ENCODE data around the gene DPP10. TPM values are rescaled to one million over a fixed set of nuclear protein-coding genes. Genes with fewer than 3 reads are reported as not detected.
"Not testable (repeated sequence)": the region's sequence is repeated elsewhere in the genome, so short reads cannot be mapped to it uniquely, and the experiment has no call there.

The DPP10 gene
- total RNA-seq, 1 experiment from 2014 or later, result not detected

DNA sequence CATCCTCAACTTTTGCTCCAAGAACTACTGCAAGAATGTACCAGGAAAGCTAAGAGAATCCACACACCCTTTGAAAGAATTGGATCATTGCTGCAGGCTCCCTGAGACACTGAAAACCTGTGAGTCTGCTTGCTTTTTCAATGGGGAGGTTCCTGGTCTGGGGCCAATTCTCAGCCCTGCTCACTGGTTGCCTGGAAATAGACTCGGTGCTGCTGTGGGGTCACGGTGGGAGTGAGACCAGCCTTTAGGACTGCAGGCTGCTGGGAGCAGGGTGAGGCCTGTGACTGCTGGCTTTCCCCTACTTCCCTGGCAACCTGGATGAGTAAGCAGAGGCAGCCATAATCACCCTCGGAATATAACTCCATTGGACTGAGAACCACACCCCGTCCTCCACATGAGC is 569.3 kb downstream of the DPP10 start:
- ChIA-PET POLR2A (no interaction called here), CTCF (no interaction called here)
- H3K27me3 ChIP-seq (ENCODE audit: control insufficient read depth, insufficient read depth, low read length), result no peaks in the 10 kb centered on the region
- no peak for ATAC-seq
- H3K27ac ChIP-seq (ENCODE audit: low read length), result no peak overlapping the region
- no peaks in the 10 kb centered on the region for H3K4me1 ChIP-seq (ENCODE audit: control insufficient read depth, insufficient read depth, low read length)
- no peak for DNase-seq (ENCODE audit: low read depth, low spot score)
- no peak overlapping the region for H3K4me3 ChIP-seq (ENCODE audit: low read depth in 2 of 2, low read length in 2 of 2)
- intact Hi-C loops (cut with micrococcal nuclease; ENCODE audit: unreplicated experiment) (no loop called here), in situ Hi-C loops (cut with HindIII; ENCODE audit: low pct_unique_long_range_greater_than_20kb, low sequenced_read_pairs) (no loop called here)
- H3K36me3 ChIP-seq (ENCODE audit: control insufficient read depth, insufficient read depth, low read length), result no peaks in the 10 kb centered on the region
- no peaks in the 10 kb centered on the region for H3K9me3 ChIP-seq (ENCODE audit: control insufficient read depth, insufficient read depth, low read depth, low read length)
- TF ChIP-seq, protein P1, sequence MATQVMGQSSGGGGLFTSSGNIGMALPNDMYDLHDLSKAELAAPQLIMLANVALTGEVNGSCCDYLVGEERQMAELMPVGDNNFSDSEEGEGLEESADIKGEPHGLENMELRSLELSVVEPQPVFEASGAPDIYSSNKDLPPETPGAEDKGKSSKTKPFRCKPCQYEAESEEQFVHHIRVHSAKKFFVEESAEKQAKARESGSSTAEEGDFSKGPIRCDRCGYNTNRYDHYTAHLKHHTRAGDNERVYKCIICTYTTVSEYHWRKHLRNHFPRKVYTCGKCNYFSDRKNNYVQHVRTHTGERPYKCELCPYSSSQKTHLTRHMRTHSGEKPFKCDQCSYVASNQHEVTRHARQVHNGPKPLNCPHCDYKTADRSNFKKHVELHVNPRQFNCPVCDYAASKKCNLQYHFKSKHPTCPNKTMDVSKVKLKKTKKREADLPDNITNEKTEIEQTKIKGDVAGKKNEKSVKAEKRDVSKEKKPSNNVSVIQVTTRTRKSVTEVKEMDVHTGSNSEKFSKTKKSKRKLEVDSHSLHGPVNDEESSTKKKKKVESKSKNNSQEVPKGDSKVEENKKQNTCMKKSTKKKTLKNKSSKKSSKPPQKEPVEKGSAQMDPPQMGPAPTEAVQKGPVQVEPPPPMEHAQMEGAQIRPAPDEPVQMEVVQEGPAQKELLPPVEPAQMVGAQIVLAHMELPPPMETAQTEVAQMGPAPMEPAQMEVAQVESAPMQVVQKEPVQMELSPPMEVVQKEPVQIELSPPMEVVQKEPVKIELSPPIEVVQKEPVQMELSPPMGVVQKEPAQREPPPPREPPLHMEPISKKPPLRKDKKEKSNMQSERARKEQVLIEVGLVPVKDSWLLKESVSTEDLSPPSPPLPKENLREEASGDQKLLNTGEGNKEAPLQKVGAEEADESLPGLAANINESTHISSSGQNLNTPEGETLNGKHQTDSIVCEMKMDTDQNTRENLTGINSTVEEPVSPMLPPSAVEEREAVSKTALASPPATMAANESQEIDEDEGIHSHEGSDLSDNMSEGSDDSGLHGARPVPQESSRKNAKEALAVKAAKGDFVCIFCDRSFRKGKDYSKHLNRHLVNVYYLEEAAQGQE (IDR thresholded peaks at IDR 0.05; ENCODE audit: insufficient read depth in 1 of 2, low read depth in 2 of 2, low read length in 1 of 2), result no peak
- TF ChIP-seq TCF7L2 (IDR thresholded peaks at IDR 0.05; ENCODE audit: low read depth, low read length), result no peak
- no peak for TF ChIP-seq POLR2AphosphoS5 (IDR thresholded peaks at IDR 0.05; ENCODE audit: low read depth, low read length)
- TF ChIP-seq, protein P2, sequence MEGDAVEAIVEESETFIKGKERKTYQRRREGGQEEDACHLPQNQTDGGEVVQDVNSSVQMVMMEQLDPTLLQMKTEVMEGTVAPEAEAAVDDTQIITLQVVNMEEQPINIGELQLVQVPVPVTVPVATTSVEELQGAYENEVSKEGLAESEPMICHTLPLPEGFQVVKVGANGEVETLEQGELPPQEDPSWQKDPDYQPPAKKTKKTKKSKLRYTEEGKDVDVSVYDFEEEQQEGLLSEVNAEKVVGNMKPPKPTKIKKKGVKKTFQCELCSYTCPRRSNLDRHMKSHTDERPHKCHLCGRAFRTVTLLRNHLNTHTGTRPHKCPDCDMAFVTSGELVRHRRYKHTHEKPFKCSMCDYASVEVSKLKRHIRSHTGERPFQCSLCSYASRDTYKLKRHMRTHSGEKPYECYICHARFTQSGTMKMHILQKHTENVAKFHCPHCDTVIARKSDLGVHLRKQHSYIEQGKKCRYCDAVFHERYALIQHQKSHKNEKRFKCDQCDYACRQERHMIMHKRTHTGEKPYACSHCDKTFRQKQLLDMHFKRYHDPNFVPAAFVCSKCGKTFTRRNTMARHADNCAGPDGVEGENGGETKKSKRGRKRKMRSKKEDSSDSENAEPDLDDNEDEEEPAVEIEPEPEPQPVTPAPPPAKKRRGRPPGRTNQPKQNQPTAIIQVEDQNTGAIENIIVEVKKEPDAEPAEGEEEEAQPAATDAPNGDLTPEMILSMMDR (IDR thresholded peaks at IDR 0.05), result no peak
- TF ChIP-seq SIN3A (IDR thresholded peaks at IDR 0.05; ENCODE audit: borderline replicate concordance, insufficient read depth, low read depth, low read length), result no peak
- BruUV-seq (replicated peaks), result no TSS peak

DNA sequence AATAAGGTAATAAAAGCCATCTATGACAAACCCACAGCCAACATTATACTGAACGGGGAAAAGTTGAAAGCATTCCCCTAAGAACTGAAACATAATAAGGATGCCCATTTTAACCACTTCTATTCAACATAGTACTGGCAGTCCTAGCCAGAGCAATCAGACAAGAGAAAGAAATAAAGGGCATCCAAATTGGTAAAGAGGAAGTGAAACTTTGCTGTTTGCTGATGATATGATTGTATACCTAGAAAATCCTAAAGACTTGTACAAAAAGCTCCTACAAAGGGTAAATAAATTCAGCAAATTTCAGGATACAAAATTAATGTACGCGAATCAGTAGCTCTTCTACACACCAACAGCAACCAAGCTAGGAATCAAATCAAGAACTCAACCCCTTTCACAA is 579.6 kb downstream of the DPP10 start:
- CTCF ChIA-PET; H3K27ac ChIP-seq (ENCODE audit: low read length); in situ Hi-C loops (cut with HindIII; ENCODE audit: low pct_unique_long_range_greater_than_20kb, low sequenced_read_pairs); POLR2A ChIA-PET; H3K4me1 ChIP-seq (ENCODE audit: control insufficient read depth, insufficient read depth, low read length); H3K36me3 ChIP-seq (ENCODE audit: control insufficient read depth, insufficient read depth, low read length); ATAC-seq; BruUV-seq (replicated peaks); DNase-seq (ENCODE audit: low read depth, low spot score); H3K9me3 ChIP-seq (ENCODE audit: control insufficient read depth, insufficient read depth, low read depth, low read length); H3K4me3 ChIP-seq (ENCODE audit: low read depth in 2 of 2, low read length in 2 of 2); H3K27me3 ChIP-seq (ENCODE audit: control insufficient read depth, insufficient read depth, low read length); intact Hi-C loops (cut with micrococcal nuclease; ENCODE audit: unreplicated experiment): not testable (repeated sequence)

DNA sequence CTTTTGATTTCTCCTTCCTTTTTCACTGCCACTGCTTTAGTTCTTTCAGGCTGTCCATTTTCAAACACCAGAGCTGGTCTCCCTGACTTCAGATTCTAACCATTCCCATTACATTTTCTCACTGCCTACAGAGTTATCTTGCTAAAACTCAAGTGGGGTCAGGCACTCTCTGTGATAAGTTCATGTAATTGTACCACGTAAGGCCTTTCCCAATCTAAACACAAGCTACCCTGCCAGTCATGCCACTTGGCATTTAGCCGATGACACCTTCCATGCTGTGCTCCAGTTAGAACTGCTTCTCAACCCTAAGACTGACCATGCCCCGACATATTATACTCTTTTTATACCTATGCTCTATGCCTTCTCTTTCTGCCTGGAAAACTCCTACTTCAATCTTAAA is 592.4 kb downstream of the DPP10 start:
- TF ChIP-seq POLR2AphosphoS5 (IDR thresholded peaks at IDR 0.05; ENCODE audit: low read depth, low read length), result no peak
- TF ChIP-seq, protein P1 (IDR thresholded peaks at IDR 0.05; ENCODE audit: insufficient read depth in 1 of 2, low read depth in 2 of 2, low read length in 1 of 2), result no peak
- TF ChIP-seq, protein P2 (IDR thresholded peaks at IDR 0.05), result no peak
- no peak for TF ChIP-seq TCF7L2 (IDR thresholded peaks at IDR 0.05; ENCODE audit: low read depth, low read length)
- TF ChIP-seq SIN3A (IDR thresholded peaks at IDR 0.05; ENCODE audit: borderline replicate concordance, insufficient read depth, low read depth, low read length), result no peak
- ATAC-seq, result no peak
- H3K27me3 ChIP-seq (ENCODE audit: control insufficient read depth, insufficient read depth, low read length), result no peaks in the 10 kb centered on the region
- no peak overlapping the region for H3K4me3 ChIP-seq (ENCODE audit: low read depth in 2 of 2, low read length in 2 of 2)
- POLR2A ChIA-PET, result no interaction called here
- intact Hi-C loops (cut with micrococcal nuclease; ENCODE audit: unreplicated experiment), result no loop called here
- H3K9me3 ChIP-seq (ENCODE audit: control insufficient read depth, insufficient read depth, low read depth, low read length), result no peaks in the 10 kb centered on the region
- in situ Hi-C loops (cut with HindIII; ENCODE audit: low pct_unique_long_range_greater_than_20kb, low sequenced_read_pairs), result no loop called here
- H3K4me1 ChIP-seq (ENCODE audit: control insufficient read depth, insufficient read depth, low read length), result no peaks in the 10 kb centered on the region
- no TSS peak for BruUV-seq (replicated peaks)
- no peaks in the 10 kb centered on the region for H3K36me3 ChIP-seq (ENCODE audit: control insufficient read depth, insufficient read depth, low read length)
- H3K27ac ChIP-seq (ENCODE audit: low read length), result no peak overlapping the region
- no peak for DNase-seq (ENCODE audit: low read depth, low spot score)
- CTCF ChIA-PET, result no interaction called here
